Measurements from ENCODE around the gene PIANP.

DNA sequence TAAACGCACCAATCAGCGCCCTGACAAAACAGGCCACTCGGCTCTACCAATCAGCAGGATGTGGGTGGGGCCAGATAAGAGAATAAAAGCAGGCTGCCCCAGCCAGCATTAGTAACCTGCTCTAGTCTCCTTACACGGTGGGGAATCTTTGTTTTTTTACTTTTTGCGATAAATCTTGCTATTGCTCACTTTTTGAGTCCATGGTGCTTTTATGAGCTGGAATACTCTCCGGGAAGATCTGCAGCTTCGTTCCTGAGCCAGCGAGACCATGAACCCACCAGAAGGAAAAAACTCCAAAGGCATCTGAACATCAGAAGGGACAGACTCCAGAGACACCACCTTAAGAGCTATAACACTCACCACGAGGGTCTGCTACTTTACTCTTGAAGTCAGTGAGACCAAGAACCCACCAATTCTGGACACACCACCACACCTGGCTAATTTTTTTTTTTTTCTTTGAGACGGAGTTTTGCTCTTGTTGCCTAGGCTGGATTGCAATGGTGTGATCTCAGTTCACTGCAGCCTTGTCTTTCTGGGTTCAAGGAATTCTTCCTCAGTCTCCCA is 16.3 kb upstream of the PIANP start:
- TF ChIP-seq, protein P1, sequence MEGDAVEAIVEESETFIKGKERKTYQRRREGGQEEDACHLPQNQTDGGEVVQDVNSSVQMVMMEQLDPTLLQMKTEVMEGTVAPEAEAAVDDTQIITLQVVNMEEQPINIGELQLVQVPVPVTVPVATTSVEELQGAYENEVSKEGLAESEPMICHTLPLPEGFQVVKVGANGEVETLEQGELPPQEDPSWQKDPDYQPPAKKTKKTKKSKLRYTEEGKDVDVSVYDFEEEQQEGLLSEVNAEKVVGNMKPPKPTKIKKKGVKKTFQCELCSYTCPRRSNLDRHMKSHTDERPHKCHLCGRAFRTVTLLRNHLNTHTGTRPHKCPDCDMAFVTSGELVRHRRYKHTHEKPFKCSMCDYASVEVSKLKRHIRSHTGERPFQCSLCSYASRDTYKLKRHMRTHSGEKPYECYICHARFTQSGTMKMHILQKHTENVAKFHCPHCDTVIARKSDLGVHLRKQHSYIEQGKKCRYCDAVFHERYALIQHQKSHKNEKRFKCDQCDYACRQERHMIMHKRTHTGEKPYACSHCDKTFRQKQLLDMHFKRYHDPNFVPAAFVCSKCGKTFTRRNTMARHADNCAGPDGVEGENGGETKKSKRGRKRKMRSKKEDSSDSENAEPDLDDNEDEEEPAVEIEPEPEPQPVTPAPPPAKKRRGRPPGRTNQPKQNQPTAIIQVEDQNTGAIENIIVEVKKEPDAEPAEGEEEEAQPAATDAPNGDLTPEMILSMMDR (IDR thresholded peaks at IDR 0.05), result no peak
- TF ChIP-seq EZH2 (IDR thresholded peaks at IDR 0.05), result no peak

Measured in neural progenitor cell (in vitro differentiated cells).